HG03196 (cell line): ENCODE measurements around the gene TMTC2.

Experiments used
- ATAC-seq: cut with Tn5 transposase; IDR thresholded peaks from one replicate; pipeline ENCODE4 v1.9.1; 2021; ENCODE audit not compliant: unreplicated experiment

TMTC2 gene

GRCh38 chr12:82876075-82876474 lies 189.4 kb downstream of the TMTC2 start:
- ATAC-seq = no peak

- no peak for ATAC-seq
Measured at GRCh38 chr12:82877963-82878362, 191.3 kb downstream of the TMTC2 start.

DNA sequence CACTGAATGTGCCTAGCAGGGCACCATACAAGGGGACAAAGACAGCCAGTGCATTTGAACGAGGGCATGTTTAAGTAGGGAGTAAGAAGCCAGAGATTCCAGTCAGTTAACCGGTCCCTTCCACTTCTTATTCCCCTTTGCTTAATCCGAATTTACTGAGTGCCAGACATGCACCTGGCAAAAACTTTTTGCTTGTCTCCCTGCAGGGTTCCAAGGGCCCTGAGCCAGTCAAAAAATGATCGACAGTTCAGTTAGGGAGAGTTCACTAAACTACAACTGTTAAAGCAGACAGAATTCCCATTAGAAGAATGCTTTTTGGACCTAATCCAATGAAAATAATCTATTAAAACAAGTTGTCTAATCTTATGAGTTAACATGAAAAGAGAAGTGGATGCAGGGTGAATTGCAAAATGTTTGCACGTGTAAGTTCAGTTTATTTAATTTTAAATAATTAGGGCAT lies 193.8 kb downstream of the TMTC2 start:
- ATAC-seq = no peak

GRCh38 chr12:82883394-82884355 lies 197.0 kb downstream of the TMTC2 start:
- no peak for ATAC-seq

- no peak for ATAC-seq
Measured at GRCh38 chr12:82886671-82887340, 200.1 kb downstream of the TMTC2 start.

DNA sequence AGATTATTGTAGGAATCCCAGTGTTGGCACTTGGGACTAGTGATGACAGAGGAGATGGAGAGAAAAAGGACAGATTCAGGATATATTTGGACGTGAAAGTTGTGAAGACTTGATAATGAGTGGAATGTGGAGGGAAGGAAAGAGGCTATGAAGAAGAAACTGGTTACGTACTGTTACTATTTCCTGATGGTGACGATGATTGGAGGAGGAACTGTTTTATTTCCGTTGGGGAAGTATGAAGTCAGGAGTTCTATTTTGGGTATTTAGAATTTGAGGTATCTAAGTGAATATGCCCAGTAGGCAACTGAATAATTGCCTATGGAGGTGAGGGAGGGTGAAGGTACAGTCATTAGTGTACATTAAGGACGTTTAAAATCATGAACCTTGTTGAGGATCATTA lies 207.2 kb downstream of the TMTC2 start:
- ATAC-seq = no peak

DNA sequence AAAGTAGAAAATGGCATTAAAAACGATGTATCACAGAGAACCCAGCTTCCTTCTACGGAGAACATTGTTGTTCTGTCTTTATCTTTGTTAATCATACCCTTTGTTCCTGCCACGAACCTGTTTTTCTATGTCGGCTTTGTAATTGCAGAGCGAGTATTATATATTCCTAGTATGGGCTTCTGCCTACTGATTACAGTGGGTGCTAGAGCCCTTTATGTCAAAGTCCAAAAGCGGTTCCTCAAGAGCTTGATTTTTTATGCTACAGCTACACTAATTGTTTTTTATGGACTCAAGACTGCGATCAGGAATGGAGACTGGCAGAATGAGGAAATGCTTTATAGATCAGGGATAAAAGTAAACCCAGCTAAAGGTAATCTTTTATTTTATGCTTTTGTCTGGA lies 209.6 kb downstream of the TMTC2 start:
- no peak for ATAC-seq

GRCh38 chr12:82896979-82897378 lies 210.3 kb downstream of the TMTC2 start:
- no peak for ATAC-seq

DNA sequence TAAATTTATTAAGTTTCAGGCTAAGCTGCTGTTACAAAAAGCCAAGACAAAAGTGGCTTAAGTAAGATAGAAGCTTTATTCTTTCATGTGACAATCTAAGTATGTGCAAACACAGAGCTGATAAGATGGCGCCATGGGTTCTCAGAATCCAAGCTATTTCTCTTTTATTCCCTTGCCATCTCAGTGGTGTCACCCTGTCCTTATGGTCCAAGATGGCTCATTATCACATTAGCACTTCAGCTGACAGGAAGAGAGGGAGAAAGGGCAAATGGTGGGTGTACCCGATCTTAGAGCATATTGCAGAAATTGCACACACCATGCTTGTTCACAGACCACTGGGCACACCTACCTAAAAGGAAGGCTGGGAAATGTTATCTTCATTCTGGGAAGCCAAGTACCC lies 211.7 kb downstream of the TMTC2 start:
- ATAC-seq = no peak

GRCh38 chr12:82904219-82904790 lies 217.6 kb downstream of the TMTC2 start:
- no peak for ATAC-seq

- no peak for ATAC-seq
Measured at GRCh38 chr12:82910246-82910893, 223.7 kb downstream of the TMTC2 start.

- ATAC-seq = no peak
Measured at GRCh38 chr12:82912406-82912805, 225.7 kb downstream of the TMTC2 start.

GRCh38 chr12:82919388-82920054 lies 232.8 kb downstream of the TMTC2 start:
- ATAC-seq = no peak

- ATAC-seq = no peak
Measured at GRCh38 chr12:82923935-82924334, 237.2 kb downstream of the TMTC2 start.

DNA sequence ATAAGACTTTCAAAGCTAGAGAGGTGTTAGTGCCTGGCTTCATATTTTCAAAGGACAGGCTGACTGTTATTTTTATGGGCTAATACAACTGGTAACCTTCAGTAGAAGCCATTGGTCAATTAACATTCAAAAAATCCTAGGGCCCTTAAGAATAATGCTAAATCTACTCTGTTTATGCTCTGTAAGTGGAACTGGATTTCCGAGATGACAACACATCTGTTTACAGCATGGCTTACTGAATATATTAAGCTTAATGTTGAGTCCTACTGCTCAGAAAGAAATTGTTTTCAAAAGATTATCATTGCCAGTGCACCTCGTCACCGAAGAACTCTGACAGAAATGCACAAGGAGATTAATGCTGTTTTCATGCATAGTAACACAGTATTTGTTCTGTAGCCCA lies 239.9 kb downstream of the TMTC2 start:
- ATAC-seq = no peak

GRCh38 chr12:82930301-82930700 lies 243.6 kb downstream of the TMTC2 start:
- no peak for ATAC-seq

DNA sequence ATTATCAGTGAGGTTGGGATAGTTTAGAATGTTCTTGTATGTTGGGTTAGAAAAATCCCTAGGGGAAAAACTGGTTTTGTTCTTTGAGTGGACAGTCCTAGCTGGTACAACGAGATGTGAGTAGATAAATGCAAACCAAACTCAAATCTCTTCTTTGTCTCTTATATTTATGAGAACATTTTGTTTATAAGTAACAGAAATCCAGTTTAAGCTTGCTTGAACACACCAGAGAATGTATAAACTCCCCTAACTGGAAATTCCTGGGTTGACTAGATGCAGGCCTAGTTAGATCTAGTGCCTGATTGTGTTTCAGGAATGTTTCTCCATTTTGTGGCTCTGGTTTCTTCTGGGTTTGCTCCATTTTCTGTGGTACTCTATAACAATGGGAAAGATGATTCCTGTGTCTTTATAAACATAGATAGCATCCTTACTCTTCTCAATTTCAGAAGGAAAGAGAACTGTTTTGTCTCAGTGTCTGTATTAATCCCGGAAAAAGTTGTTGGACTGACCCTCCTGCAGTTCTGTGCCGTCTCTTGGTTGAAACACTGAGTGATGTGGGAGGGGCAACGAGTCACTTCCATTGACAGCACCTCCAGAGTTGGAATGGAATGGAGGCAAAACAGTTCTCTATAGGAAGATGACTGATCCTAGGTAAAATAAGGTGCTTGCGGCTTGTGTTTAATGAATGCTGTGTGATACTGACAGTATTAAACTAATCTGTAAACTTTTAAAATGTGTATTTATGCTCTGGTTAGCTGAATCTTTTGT lies 244.8 kb downstream of the TMTC2 start:
- no peak for ATAC-seq

GRCh38 chr12:82937151-82937550 lies 250.4 kb downstream of the TMTC2 start:
- no peak for ATAC-seq

- ATAC-seq = no peak
Measured at GRCh38 chr12:82942521-82942920, 255.8 kb downstream of the TMTC2 start.

- no peak for ATAC-seq
Measured at GRCh38 chr12:82942991-82943401, 256.3 kb downstream of the TMTC2 start.
